Measurements from ENCODE around the gene CCDC51.

The CCDC51 gene

DNA sequence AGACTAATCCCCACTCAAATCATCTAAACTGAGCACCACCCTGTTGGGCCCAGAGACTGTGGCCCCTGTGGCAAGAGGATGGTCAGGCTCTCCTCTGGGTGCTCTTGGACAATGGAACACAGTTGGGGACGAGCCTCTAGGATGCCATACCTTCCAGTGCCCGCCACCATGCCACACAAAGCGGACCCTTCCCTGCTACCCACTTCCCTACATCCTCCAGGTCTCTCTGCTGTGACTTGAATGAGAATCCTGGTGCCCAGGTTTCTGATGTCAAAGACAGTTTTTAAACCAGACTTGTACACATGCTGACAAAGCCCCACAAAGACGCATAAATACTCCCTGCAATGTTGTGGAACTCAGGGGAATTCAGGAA, 4.7 kb downstream of the CCDC51 start:
- DNase-seq = no peak

DNA sequence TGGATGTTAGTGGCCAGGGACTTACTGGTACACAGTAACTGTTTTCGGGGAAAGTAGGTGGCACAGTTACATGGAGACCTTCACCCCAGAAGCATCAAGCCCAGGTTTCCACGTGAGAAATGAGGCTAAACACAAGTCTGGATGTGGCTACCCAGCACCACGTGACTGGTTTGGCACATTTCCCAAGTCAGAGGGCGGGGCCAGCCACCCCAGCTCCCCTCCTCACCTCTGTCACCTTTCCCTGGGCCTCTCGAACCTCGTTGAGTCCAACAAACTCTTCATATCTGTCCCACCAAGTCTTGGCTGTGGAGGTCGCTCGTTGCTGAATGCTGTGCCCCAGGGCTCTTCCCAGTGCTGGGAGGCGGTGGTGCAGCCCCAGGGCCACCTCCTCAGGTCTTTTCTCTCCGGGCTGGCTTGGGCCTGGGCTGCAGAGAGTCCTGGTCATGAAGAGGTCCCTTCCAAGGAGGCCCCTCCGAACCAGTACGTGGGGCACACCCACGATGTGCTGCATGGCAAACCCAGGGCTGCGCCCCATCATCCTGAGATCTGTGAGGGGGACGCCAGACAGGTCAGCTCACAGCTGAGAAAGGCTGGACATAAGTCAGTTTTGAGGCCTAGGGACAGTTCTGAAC, 5.2 kb downstream of the CCDC51 start:
- DNase-seq = no peak

DNA sequence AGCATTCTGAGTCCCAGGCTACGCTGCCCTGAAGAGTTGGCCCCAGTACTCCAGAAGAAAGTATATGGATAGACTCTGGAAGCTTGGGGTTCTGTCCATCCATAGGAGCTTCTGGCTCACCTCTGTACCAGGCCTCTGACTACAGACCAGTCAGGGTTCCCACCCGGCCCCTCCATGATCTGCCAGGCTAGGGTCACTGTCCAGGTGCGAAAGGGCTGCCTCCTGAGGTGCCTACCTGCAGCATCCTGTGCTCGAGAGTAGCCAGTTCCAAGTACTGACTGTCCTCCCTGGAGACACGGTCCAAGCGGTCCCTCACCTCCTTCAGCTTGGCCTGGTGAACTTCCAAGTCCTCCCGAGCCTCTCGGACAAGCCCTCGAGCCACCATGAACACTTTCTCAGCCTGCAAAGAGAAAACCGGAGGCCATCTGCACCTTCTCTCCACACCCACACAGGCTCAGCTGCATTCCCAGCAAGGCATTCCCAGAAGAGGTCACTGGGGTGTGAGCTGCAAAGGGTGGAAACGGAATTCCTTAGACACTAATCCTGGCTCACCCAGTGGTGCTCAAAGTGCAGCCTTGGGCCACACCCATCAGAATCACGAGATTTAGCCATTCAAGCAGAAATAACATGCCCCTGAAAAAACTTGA, 6.3 kb downstream of the CCDC51 start:
- DNase-seq = no peak

DNA sequence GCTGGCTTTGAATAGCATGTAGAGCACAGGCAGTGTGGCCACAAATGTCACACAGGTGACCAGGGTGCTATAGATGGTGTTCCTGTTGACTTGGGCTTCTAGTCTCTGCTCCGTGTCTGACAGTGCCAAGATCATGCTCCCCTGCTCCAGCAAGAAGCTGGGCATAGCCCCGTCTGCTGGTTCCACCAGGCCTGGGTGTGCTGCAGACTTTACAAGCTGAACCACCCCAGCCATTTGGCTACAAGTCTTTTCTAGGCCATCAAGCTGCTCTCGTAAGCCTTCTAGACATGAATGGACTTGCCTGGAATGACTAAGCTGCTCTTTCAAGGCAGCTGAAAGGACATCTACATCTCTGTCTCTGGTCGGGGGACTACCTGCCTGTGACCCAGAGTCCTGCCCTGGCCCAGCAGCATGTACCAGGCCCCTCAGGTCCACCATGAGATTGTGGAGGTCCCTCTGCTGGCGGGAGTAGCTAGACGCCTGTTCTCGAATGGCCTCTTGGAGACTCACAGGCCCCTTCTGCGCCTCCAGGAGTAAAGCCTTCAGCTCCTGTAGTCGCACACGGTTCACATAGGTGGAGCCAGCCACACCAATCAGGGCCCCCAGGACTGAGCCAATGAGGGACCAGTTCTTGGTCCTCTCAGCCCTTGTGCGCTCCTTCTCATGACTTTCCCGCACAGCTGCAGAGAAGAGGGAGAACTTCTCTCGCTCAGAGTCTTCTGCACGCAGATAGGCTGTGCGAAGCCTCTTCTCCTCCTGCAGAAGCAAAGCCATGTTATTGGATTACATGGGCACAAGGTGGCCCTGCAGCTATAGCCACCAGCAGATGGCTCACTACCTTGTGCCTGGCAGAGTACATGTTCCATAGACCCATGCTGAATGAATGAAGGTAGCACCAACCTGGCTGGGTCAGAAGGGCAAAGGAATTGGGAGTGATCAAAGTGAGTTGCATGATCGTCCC, 7.2 kb downstream of the CCDC51 start:
- peak in 1 of 58 donors; percentile 17 for DNase-seq

DNA sequence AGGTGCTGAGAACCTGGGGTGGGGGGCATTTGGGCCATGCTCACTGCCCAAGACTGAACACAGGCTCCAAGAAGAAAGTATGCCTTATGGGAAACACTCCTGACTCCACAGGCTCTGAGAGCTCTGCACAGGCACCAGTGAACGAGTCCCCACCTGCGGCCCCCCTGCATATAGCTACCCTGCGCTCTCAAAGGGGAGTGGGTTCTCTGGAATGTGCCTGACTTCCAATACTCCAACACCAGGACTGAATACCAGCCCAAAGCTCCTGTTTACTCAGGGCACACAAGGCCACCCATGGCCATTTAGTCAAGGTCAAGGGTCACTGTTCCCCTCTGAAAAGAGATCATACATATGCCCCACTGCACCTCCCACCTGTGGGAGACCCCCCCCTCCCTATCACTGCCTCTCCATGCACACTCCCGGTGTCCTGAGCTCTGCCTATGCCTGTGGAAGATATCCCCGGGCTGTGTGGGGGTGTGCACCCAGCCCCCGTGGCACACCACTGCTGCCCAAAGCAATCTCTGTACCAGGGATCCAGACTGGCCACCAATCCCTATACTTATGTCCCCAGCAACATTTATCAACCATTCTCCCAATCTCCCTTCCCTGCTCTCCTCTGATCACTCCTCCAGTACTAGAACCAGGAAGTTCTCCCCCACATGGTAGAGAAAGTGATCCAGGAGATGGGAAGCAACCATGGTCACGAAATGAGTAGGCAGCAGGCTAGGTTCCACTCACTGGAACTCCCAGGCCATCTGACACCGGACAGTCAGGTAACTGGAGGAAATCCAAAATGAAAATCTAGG, 8.5 kb downstream of the CCDC51 start:
- DNase-seq = no peak

DNA sequence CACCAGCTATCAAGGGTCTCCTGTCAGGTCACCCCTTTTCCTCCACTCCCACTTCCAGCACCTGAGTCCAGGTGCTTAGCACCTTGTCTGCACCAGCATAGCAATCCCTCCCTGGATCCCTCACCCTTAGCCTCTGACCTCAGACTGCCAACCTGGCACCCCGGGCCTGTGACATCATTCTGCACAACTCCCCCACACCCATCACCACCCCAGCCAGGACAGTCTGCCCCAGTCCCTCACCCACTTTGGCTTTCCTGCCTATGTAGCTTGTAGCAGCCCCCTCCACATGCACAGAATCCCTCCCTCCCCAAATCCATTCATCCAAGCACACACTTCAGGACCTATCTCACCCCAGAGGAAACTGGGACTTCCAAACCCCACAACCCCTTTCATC, 9.2 kb downstream of the CCDC51 start:
- no peak for DNase-seq

DNA sequence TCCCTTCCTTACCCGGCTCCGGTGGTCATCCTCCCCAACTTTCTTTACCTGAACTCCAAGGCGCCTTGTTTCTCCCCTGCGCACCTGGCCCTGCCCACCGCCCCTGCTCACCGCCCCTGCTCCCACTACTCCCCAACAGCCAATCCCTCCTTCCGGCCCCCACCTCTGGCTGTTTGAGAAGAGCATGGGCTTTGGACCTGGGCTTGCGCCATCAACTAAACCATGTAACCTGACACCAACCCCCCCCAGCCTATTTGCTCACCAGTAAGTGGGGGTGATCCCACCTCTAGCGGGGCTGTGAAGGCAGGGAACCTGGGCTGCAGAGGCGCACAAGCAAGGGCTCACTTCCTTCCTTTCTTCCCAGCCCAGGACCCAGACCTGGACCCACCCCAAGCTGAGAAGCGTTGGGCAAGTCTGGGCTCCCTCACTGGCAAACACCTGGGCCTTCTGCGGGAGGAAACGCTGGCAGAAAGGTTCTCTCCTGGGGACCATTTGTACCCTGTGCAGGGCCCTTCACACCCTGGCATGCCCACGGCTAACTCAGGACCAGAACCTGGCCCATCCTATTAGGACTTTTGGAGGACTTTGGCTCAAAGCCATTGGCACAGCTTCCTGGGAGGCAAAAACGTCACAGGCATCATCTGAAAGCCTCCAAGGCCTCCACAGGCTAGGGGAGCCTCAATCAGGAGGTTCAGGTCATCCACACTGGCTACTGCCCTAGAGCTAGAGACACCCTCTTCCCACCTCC, 9.8 kb downstream of the CCDC51 start, which contains the start of gene PLXNB1:
Gene PLXNB1 (minus strand): TSS at position 127 of the 748 bp plus-strand sequence. CDS start 5,475 bp downstream, outside the sequence.
- DNase-seq = peak in 3 of 58 donors; percentile 19 to 54 (median 25)

DNA sequence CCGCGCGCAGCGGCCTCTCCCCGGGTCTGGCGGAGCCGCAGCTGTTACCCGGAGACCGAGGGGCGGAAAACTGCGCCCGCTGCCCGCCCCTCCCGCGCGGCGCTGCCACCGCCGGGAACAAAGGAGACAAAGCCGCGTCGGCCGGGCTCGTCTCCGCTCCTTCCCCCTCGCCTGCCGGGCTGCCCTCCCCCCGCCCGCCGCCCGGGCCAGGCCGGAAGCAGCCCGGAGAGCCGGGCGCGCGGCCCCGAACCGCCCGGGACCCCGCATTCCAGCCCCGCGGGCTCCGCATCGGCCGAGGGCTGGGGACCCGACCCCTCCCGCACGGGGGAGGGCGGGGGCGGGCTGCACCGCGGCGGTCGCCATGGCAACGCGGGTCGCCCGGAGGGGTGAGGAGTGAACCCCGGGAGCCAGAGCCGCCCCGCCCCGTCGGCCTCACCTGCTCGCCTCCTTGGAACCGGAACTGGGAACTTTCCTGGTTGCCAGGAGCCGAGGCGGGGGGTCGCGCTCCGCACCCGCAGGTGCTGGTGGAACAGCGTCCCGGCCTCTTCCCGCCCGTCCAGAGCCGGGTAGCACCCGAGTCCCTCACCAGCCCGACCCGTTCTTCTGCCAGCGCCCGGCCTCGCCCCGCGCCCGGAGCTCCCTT, 10.5 kb downstream of the CCDC51 start:
- DNase-seq = peak in 53 of 58 donors; percentile 28 to 84 (median 67)

DNA sequence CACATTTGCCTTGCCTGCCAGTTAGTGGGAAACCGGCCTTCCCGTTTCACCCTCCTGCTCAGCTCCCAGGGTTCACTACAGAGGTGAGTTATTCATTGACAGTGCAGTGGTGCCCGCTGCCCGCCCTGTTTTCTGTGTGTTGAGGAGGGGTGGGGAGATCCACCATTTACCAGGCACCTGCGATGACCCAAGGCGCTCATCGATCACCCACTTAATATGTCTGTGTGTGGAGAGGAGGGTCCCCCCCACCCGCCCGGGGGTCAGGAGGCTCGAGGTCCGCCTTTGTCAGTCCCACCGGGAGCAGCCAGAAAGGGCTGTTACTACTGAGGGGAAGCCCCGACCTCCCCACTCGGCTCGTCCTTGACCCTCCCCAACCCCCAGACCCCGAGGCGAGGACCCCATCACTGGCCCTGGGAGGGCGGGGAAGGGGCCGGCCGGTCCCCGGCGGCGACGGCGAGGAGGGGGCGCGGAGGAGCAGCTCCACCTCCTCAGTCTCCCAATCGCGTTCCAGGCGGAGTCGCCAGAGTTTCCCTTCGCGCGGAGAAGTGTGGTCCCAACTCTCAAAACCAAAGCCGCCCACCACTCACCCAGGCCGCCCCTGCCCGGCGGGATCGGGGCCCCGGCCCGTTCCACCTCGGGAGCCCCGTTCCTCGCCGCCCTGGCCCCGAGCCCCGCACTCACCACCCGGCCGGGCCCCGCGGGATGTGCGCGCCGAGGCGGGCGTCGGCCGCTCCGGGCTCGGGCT, 11.2 kb downstream of the CCDC51 start:
- peak in 39 of 58 donors; percentile 32 to 73 (median 58) for DNase-seq

DNA sequence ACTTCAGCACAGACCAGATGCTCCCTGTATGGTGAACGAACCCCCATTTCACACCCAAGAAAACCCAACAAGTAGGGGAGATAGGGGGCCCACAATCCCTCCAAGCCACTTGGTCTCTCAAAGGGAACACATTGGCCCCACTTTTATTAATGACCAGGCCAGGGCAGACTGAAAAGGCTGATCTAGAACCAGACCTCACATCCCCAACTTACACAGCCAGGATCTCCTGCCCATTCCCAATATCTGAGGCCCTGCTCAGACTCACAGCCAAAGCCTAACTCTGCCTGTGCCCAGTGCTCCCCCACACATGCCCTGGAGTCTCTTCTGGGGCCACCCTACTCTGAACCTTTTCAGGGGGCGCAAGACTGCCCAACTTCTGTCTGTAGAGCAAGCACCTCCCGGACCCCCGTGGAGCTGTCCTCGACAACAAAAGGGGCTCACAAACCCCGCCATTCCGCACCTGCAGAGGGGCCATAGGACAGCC, 11.8 kb downstream of the CCDC51 start:
- DNase-seq = no peak

DNA sequence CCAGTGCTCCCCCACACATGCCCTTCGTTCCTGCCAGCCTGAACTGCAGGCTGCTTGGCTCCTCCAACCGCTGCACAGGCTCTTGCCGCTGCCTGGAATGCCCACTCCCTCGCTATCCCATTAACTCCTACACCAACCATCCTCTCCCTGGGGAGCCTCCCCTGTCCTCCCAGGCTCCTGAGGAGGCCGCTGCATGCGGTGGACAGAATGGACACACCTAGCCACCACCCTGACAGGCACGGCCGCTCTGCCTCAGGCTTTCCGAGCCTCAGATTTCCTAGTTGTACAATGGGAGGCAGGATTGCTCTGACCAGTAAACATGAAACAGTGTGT, 12.3 kb downstream of the CCDC51 start:
- DNase-seq = peak in 18 of 58 donors; percentile 25 to 62 (median 42)

DNA sequence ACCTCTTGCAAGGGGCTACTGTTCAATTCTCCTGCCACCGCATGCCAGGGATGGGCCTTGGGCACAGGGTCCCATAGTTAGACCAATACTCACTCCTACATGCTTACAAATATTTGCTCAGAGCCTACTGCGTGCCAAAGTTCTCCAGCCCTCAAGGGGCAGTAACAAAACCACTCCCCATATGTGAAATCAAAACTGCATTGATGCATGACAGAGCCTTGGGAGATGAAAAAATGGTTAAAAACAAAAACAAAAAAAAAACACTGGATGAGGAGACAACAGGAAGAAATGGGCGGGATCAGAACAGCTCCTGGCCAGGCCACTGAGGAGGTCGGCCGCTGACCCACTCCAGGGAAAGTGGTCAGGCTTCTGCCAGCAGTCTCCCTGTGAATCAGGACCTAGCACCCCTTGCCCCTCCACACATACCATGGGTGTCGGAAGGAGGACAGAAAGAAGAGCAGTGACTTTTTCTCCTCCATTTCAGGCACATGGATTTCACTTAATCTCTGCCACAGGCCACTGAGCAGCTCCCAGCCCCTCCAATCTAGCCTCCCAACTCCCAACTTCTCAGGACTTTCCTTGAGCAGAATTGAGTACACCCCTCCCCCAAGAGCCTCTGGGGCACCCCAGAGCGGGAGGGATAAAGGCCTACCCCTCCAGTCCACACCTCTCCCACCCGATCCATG, 12.8 kb downstream of the CCDC51 start:
- DNase-seq = peak in 21 of 58 donors; percentile 19 to 72 (median 47)

DNA sequence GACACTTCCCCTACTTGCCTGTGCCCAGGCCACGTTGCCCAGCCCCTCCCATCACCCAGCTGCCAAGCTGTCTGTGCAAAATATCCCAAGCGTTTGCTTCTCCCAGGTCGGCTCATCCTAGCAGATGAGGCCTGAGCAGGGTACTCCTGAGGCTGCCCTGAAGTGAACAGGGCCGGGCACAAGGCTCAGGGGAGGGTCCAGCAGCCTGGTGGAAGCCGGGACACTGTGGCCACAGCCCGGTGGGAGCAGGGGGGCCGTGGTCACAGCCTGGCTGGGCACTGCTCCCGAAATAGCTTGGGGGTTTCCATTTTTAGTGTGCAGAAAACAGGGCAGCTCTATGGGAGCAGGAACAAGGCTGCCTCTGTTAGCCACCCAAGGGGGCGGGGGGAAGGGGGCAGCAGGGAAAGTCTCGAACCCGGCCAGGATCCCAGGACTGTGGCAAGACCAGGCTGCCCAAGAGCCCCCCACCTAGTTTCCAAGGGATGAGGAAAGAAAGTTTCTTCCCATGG, 13.5 kb downstream of the CCDC51 start:
- peak in 56 of 58 donors; percentile 24 to 97 (median 87) for DNase-seq

DNA sequence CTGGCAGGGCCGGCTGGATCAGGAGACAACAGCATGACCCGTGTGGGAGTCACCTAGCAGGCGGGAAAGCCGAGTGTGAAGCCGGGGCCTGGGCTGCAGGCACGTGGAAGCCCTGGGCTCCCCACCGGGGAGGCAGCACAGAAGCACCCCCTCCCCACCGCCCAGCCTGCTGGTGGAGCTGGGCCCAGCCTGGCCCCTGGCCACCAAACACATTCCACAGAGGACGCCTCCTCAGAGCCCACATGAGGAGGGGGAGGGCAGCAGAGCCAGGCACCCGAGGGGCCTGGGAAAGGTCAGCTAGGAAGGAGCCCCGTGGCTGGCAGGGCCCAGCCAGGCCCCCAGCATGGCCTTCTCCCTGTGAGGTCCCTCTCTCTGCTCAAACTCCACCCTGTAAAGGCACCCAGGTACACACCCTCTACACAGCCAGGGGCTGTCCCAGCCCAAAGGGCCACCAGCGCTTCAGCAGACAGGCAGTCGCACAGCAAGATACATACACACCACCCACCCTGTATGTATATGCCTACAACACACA, 14.6 kb downstream of the CCDC51 start:
- DNase-seq = peak in 50 of 58 donors; percentile 12 to 81 (median 62)

DNA sequence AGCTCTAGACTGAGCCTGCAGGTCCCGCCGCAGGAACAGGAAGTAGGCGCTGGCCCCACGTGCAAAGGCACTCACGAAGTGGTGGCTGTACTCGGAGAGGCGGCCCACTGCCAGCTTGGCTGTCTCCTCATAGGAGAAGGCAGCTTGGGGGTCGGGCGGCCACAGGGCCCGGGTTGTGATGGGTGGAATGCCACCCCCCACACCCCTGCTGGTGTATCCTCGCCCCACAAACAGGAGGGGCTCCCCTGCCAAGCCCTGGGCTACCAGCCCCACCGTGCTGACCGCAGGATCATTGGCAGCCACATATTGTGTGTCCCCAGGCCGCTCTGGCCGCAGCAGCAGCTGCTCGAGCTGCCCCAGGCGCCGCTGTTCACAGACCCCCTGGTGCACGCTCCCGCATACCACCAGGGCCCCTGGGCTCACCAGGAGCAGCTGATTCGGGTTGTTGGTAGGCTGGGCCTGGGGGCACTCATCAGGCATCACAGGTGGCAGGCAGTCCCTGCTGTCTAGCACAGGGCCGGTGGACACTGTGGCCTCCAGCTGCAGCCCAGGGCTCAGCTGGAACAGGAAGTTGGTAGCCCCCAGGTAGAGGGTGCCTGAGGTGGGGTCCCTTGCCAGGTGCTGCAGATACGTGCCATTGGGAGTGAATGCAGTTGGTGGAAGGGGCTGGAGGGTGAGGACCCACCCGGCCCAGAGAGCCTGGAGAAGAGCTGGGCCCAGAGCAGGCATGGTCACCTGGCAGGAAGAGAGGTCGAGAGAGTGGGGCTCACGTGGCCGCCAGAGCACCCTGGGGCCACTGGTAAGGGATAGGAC, 15.8 kb downstream of the CCDC51 start:
- peak in 35 of 58 donors; percentile 15 to 64 (median 35) for DNase-seq

DNA sequence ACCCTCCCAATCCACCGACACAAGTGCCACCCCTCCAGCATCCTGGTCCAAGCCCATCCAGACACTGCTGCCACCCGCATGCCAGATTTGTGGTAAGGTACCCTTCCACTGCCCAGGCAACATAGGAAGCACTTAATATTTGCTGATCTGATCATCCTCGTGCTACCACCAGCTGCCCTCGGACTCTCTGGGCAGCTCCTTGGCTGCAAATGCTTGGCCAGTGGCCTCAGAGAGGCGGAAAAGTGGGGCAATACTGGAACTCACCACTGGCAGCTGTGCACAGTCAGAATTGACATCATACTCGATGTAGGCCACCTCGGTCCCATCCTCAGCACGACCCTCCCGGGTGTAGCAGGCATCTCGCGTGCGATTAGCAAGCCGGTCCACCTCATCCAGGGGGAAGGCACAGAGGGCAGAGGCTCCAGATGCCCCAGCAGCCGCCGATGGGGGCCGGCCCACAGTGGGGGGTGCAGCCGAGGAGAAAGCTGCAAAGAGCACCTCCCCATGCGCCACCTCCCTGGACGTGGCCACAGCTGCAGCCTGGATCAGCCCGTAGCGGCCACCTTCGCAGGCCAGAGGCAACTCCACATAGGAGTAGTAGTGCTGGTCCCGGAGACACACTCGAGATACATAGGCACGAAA, 16.6 kb downstream of the CCDC51 start:
- peak in 29 of 58 donors; percentile 16 to 58 (median 35) for DNase-seq
